Fibroblast of lung (primary cell): ENCODE results near the gene CNKSR2. TPM values are rescaled to one million over a fixed set of nuclear protein-coding genes. Genes with fewer than 3 reads are reported as not detected.
A peak's percentile ranks its signal among the peaks of the same experiment; 100 is the strongest.

Experiments used
- DNase-seq, 2 donors: peaks; one replicate each; pipeline versions ENCODE4 v3.0.0 to v3.0.0-alpha.2; 2010; ENCODE audit warnings: low read depth in 2 of 2
- H2AFZ ChIP-seq: 2 replicates; pipeline ENCODE4 v1.5.1; 2012; ENCODE audit warnings: low read length, control low read depth, inconsistent platforms
- H3K27ac ChIP-seq: 2 replicates; pipeline ENCODE4 v1.5.1; 2011; ENCODE audit warnings: low read length, control low read depth; ENCODE audit not compliant: insufficient read depth
- H3K27me3 ChIP-seq: 2 replicates; pipeline ENCODE4 v1.5.1; 2011; ENCODE audit warnings: mild to moderate bottlenecking, low read length; ENCODE audit not compliant: control insufficient read depth, insufficient read depth
- H3K36me3 ChIP-seq: 2 replicates; pipeline ENCODE4 v1.5.1; 2011; ENCODE audit warnings: low read length; ENCODE audit not compliant: control insufficient read depth, insufficient read depth
- H3K4me1 ChIP-seq: 2 replicates; pipeline ENCODE4 v1.5.1; 2011; ENCODE audit warnings: low read length; ENCODE audit not compliant: control insufficient read depth, insufficient read depth; ENCODE audit errors: extremely low read depth
- H3K4me2 ChIP-seq: 2 replicates; pipeline ENCODE4 v1.5.1; 2011; ENCODE audit warnings: low read length, control low read depth; ENCODE audit not compliant: insufficient read depth; ENCODE audit errors: extremely low read depth
- H3K4me3 ChIP-seq, 4 experiments: fragments of 200-600 bp in 1 of 4; sonication (generic) in 1 of 4; replicated peaks in 1 of 4; 2 replicates each; pipeline ENCODE4 v1.5.1; 2011 to 2016; ENCODE audit warnings: low read length in 4 of 4, low read depth in 3 of 4, mild to moderate bottlenecking in 3 of 4, control low read depth in 2 of 4, inconsistent platforms in 1 of 4, mixed read lengths in 1 of 4; ENCODE audit not compliant: insufficient read depth in 1 of 4; ENCODE audit errors: control extremely low read depth in 1 of 4
- H3K79me2 ChIP-seq: 2 replicates; pipeline ENCODE4 v1.5.1; 2012; ENCODE audit warnings: mild to moderate bottlenecking, low read length, inconsistent platforms; ENCODE audit not compliant: control insufficient read depth, insufficient read depth
- H3K9ac ChIP-seq: 2 replicates; pipeline ENCODE4 v1.5.1; 2011; ENCODE audit warnings: mild to moderate bottlenecking, low read length, control low read depth; ENCODE audit not compliant: insufficient read depth
- H3K9me3 ChIP-seq: 2 replicates; pipeline ENCODE4 v1.5.1; 2012; ENCODE audit warnings: low read depth, low read length; ENCODE audit not compliant: control insufficient read depth, insufficient read depth
- H4K20me1 ChIP-seq: 2 replicates; pipeline ENCODE4 v1.5.1; 2011; ENCODE audit warnings: low read length; ENCODE audit not compliant: control insufficient read depth, insufficient read depth; ENCODE audit errors: extremely low read depth
- EZH2 ChIP-seq: IDR thresholded peaks from 2 replicates; pipeline ENCODE4 v1.5.1; 2012; ENCODE audit warnings: low read length, control low read depth, mild to moderate bottlenecking; ENCODE audit errors: missing control alignments
- polyA plus RNA-seq, 2 donors: library from polyadenylated mRNA; depleted of rRNA in 1 of 2; stranded (reverse) in 1 of 2; unstranded in 1 of 2; fragments of >200 nt; gene quantifications; 2 replicates each; pipeline ENCODE4 v1.2.1, GENCODE V29; 2011 to 2012; ENCODE audit warnings: missing spikeins in 1 of 2
- total RNA-seq: library from RNA; depleted of rRNA; stranded (reverse); fragments of >200 nt; gene quantifications from 2 replicates; pipeline ENCODE4 v1.2.1, GENCODE V29; 2014
- TF ChIP-seq, protein P1 (sequence below), 2 donors: IDR thresholded peaks in 1 of 2; conservative IDR thresholded peaks in 1 of 2; 1 replicate in 1 of 2; 2 replicates in 1 of 2; pipeline ENCODE4 v1.5.1; 2011 to 2012; ENCODE audit warnings: low read length in 2 of 2, control low read depth in 1 of 2, inconsistent platforms in 1 of 2, low read depth in 1 of 2, mild to moderate bottlenecking in 1 of 2

CNKSR2 gene
- total and polyA plus RNA-seq, 2 donors (not counting 1 experiment from before 2014, with no cell fraction given): 0.16 to 0.33 TPM

DNA sequence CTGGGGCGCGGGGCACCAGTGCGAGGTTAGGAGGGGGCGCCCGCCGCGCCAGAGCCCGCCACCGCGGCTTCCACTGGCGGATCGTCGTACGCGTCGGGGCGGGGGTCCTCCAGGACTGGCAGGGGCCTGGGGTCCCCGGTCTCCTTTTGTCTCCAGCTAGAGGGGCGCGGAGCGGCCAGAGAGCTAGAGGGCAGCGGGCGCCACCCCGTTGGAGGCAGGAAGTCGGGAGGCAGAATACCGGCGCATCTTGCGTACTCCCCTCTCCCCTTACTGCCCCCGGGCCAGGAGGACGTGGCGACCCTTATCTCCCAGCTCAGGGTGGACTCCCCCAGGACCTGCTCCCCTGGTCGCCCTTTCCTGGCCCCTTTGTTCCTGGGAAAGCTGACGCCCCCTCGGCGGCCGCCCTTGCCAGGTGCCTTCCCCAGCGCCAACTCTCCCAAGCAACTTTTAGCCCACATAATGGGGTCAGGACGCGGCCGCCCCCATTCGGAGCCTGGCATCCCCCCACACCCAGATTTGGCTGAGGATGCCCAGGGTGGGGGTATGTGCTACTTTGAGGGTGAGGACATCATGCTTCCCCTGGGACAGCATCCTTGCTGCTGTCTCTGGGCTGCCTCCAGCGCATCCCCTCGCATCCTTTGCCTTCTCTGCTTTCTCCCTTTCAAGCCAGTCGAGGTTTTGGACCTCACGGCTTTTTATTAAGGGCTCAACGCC is 933 bp downstream of the CNKSR2 start:
- no peaks in the 10 kb centered on the region for H3K9me3 ChIP-seq
- H2AFZ ChIP-seq: no peak overlapping the region
- no peak overlapping the region for H3K27ac ChIP-seq
- H3K36me3 ChIP-seq: no peaks in the 10 kb centered on the region
- H3K4me1 ChIP-seq: no peaks in the 10 kb centered on the region
- H3K4me3 ChIP-seq: peak overlapping the region; percentile 38 to 60 (median 52)
- TF ChIP-seq, protein P1, sequence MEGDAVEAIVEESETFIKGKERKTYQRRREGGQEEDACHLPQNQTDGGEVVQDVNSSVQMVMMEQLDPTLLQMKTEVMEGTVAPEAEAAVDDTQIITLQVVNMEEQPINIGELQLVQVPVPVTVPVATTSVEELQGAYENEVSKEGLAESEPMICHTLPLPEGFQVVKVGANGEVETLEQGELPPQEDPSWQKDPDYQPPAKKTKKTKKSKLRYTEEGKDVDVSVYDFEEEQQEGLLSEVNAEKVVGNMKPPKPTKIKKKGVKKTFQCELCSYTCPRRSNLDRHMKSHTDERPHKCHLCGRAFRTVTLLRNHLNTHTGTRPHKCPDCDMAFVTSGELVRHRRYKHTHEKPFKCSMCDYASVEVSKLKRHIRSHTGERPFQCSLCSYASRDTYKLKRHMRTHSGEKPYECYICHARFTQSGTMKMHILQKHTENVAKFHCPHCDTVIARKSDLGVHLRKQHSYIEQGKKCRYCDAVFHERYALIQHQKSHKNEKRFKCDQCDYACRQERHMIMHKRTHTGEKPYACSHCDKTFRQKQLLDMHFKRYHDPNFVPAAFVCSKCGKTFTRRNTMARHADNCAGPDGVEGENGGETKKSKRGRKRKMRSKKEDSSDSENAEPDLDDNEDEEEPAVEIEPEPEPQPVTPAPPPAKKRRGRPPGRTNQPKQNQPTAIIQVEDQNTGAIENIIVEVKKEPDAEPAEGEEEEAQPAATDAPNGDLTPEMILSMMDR (conservative IDR thresholded peaks at IDR 0.05 in 1 of 2, IDR thresholded peaks at IDR 0.05 in 1 of 2; ENCODE audit: low read depth in 1 of 2, low read length in 2 of 2): no peak
- no peak for TF ChIP-seq EZH2
- no peaks in the 10 kb centered on the region for H3K27me3 ChIP-seq
- H4K20me1 ChIP-seq: no peaks in the 10 kb centered on the region
- H3K9ac ChIP-seq: no peak overlapping the region
- H3K79me2 ChIP-seq: no peaks in the 10 kb centered on the region
- peak overlapping the region; percentile 64 for H3K4me2 ChIP-seq
- DNase-seq: no peak

DNA sequence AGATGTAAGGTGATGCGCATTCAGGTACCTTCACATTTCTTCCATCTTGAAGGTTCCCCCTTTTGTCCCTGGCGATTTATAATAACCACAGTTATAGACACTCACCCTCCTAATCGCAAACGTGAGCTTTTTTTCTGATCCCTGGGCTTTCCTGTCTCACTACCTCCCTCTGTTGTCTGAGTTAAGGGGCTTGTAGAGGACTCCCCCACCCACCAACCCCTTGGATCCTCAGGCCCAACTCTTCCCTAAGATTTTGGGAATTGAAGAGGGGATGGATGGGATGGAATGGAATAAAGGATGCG is 1.4 kb downstream of the CNKSR2 start:
- Histone ChIP-seq H3K9ac (no peak overlapping the region), H3K36me3 (no peaks in the 10 kb centered on the region), H4K20me1 (no peaks in the 10 kb centered on the region), H3K27ac (no peak overlapping the region), H3K4me3 (peak overlapping the region in 1 of 4 experiments; percentile 60), H3K9me3 (no peaks in the 10 kb centered on the region), H3K79me2 (no peaks in the 10 kb centered on the region), H3K4me2 (no peak overlapping the region), H3K4me1 (no peaks in the 10 kb centered on the region), H3K27me3 (no peaks in the 10 kb centered on the region), H2AFZ (no peak overlapping the region)
- DNase-seq: no peak
- TF ChIP-seq EZH2: no peak
- TF ChIP-seq, protein P1 (conservative IDR thresholded peaks at IDR 0.05 in 1 of 2, IDR thresholded peaks at IDR 0.05 in 1 of 2; ENCODE audit: low read depth in 1 of 2, low read length in 2 of 2): peak in 1 of 2 donors; percentile 17

DNA sequence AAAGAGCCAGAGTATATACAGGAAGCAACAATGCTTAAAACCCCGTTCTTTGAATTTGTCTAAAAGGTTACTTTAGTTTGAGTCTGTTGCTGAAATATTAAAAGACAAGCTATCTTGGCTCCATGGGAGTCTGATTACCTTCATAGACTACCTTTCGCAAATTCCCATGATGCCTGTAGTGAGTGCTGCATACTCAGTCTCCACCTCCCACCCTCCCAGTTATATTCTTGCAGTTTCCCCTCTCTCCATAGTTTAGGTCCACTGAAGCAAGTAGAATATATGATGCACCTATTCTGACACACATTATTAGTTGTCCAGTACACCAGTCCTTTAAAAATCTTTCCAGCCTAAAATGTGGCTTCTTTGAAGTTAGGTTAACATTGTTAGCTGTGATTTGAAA is 2.4 kb downstream of the CNKSR2 start:
- DNase-seq: no peak
- Histone ChIP-seq H3K27me3 (no peaks in the 10 kb centered on the region), H3K4me2 (no peak overlapping the region), H3K27ac (no peak overlapping the region), H3K79me2 (no peaks in the 10 kb centered on the region), H4K20me1 (no peaks in the 10 kb centered on the region), H3K9ac (no peak overlapping the region), H3K4me3 (no peak overlapping the region), H3K4me1 (no peaks in the 10 kb centered on the region), H2AFZ (no peak overlapping the region), H3K36me3 (no peaks in the 10 kb centered on the region), H3K9me3 (no peaks in the 10 kb centered on the region)
- TF ChIP-seq, protein P1 (conservative IDR thresholded peaks at IDR 0.05 in 1 of 2, IDR thresholded peaks at IDR 0.05 in 1 of 2; ENCODE audit: low read depth in 1 of 2, low read length in 2 of 2): no peak
- TF ChIP-seq EZH2: no peak
